ENCODE data around the gene TPST1.

- TF ChIP-seq NRF1 (IDR thresholded peaks at IDR 0.05; ENCODE audit: low read depth, low read length) (no peak), EP300 (IDR thresholded peaks at IDR 0.05; ENCODE audit: borderline replicate concordance in 1 of 2, low read depth in 1 of 2, low read length in 1 of 2) (no peak), FOSL2 (IDR thresholded peaks at IDR 0.05; ENCODE audit: borderline replicate concordance, low read depth) (no peak), MAX (IDR thresholded peaks at IDR 0.05; ENCODE audit: low read depth) (no peak), TCF12 (IDR thresholded peaks at IDR 0.05) (no peak)
Measured at GRCh38 chr7:66282591-66282935, 77.4 kb downstream of the TPST1 start.

Data from SK-N-SH (cell line).